Non-pigmented ciliary epithelial cell (primary cell): ENCODE measurements around the gene USP31.

ENCODE experiments used
- DNase-seq: peaks from one replicate; pipeline ENCODE4 v3.0.0-alpha.2; 2010; ENCODE audit warnings: low read depth

The USP31 gene

DNA sequence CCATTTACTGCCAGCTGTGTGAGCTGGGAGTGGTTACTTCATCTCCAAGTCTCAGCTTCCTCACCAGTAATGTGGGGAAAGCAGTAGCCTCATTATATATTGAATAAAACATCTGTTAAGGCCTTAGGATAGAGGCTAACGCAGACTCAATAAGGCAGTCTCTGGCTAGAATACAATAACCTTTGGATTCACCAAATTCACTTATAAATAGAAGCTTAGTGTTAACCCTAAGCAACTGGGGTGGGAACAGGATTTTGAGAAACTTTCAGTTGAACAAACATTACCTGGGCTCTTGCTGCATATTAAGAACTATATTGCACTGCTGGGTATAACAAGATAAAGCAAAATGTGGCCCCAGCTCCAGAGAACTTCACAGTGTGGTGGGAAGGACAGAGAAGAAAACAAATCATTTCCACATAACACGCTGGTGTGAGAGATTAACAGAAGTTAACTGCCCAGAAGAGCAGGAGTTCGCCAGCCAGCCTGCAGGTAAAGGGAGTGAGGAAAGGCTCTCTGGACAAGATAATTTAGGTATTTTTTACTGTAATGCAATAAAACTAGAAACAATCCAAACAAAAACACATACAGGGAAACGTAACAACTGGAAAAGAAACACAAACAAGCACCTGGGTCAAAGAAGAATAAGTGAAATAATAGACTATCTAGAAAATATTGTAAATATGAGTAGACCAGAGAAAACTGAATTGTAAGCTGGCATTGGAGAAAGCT is 57.0 kb downstream of the USP31 start:
- no peak for DNase-seq

DNA sequence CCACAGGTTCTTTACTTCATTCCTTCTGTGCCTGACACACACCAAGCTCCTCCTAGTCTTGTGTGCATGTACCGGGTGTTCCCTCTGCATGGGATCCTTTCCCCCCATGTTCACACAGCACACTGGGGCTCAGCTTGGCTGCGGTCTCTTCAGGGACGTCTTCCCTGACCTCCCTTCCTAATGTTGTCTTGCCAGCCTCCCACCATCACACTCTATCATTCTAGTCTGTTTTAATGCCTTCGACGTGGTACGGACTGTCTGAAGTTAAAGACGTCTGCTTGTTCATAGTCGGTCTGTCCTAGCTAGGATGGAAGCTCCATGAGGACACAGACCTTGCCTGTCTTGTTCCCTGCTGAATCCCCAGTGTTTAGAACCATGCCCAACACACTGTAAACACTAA is 60.1 kb downstream of the USP31 start:
- no peak for DNase-seq

- no peak for DNase-seq
These were observed 61.2 kb downstream of the USP31 start for GRCh38 chr16:23088018-23088417.

DNA sequence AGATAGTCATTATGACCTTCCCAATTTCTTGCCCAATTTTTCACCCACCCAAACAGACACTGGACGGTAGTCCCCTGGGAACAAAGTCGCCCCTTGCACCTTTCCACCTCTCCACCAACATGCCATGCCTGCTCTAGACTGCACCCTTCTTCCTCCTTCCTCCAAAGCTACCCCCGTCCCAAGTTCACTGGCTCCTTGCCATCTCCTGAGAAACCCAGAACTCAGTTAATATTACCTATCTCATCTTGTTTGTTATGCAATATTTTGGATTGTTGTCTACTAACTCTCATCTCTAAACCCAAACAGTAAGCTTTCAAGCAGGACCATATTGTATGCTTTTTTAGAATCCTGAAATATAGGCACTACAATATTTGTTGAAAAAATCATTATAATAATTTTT is 63.3 kb downstream of the USP31 start:
- no peak for DNase-seq

- no peak for DNase-seq
These were observed 67.0 kb downstream of the USP31 start for GRCh38 chr16:23082161-23082788.

GRCh38 chr16:23081675-23082119 is 67.6 kb downstream of the USP31 start:
- DNase-seq: peak; percentile 70

DNA sequence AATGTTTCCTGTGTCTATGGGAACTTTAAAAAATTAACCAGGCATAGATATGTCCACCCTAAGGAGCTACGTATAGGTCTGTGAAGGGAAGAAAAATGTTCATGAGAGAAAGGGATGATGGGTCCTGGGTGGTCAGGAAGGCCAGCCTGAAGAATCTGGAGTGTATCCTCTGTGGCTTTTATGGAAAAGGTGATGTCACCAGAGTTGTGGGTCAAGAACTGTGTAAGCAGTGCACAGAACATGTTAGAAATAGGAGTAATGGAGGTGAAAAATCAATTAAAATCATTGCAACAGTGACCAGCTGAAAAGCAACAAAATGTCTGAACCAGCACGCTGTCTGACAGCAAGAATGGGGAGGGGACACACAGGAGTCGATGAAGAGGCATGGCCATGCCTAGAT is 68.5 kb downstream of the USP31 start:
- no peak for DNase-seq

DNA sequence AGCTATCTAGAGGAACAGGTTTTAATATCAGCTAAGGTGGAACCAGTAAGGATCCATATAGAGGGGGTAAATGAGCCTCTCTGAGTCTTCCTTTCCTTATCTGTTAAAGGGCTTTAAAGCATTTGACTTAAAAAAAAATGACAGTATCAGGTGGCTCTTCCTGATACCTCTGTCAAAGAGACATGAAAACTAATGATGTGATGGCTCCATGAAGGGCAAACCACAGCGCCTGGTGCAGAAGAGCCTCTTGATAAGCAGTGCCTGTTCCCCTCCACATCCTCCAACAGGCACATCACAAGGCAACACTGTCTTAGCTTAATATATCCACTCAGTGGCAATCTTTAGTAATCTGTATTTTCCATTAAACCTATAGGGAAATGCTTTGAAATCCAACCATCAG is 68.9 kb downstream of the USP31 start:
- no peak for DNase-seq

GRCh38 chr16:23079675-23080301 is 69.5 kb downstream of the USP31 start:
- DNase-seq: no peak

- no peak for DNase-seq
These were observed 74.8 kb downstream of the USP31 start for GRCh38 chr16:23074423-23074822.

GRCh38 chr16:23072769-23073549 is 76.3 kb downstream of the USP31 start:
- DNase-seq: no peak

DNA sequence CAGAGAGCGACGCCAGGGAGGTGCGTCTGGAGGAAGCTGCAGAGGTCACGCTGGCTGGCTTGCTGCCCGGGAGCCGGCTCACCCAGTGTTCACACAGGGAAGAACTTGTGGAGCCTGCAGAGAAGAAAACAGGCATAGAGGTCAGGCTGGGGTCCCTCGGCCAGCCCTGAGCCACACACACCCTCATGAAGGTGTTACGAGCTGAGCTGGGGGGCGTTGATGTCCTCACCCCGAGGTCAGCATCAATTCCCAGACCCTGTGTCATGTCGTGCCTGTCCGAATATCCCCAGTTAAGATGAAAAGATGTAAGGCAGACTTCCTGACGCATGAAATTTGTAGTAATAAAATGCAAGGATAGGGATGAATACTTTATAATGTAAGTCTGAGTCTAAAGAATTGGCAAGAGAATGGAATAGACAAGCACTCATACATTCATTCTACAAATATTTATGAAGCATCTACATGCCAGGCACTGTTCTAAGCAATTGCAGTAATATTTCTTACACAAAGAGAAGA is 77.1 kb downstream of the USP31 start:
- DNase-seq: peak; percentile 38

DNA sequence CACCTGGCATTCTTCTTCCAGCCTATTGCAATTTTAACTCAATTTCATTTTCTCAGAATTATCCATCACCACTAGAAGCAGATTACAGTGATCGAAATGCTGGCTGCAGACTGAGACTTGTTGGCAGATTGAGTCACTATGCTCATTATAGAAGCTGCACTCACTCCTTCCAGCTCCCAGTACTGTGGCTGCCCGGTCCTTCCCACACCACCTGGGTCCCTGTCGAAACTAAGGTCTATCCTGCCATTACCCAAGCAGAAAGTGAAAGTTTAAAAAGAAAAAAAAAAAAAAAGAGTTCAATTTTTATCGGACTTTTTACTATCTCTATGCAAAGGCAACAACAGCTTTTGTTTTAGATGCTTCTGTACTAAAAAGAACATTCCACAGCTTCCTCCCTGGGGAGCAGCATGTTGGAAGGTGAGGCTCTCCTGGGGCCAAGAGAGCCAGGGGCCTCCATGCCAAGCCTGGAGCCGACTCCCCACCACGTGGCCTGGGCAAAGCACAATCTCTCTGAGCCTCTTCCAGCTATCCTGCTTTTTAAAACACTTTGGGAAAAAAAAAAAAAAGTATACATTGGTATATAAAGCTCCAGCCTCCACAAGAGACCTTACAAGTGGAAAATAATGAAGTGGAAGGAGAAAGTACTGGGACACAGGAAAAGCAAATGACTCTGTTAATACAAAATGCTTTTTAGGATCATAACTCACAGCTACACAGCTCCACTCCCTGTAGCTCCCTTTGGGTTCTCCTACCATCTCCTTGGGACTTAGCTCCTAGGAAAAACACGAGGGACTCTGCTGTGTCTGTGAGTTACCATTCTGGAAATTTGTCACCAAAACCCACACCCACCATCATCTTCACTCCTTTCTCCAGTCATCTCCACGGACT is 77.8 kb downstream of the USP31 start:
- peak; percentile 14 for DNase-seq

- no peak for DNase-seq
These were observed 79.4 kb downstream of the USP31 start for GRCh38 chr16:23069844-23070243.

DNA sequence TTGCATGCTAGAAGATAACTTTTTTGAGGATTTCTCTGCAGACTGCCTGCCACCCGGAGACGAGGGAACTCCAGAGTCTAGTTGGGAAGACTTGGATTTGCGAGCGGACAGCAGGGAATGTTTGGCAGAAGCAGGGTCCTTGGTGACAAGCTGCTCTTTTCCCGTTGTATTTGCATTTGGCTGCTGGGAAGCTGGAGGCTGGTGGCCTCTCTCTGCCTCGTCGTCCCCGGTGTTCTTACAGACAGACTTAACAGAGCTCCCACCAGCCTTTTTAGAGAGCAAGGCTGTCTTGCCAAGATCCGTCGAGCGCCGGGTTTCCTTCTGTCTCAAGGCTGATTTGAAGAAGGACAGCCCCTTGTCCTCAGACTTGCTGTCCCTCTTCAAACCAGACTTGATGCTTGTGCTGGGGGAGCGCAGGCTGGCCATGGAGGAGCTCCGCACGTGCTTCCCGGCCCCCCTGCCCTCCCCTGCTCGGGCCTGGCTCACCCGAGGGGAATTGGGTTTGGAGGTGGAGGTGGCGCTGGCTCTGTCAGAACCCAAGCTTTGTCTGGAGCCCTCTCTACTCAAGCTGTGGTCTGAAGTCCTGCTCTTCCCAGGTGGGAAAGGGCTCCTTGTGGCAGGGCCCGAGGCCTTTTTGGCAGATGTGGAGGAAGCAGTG is 81.0 kb downstream of the USP31 start:
- no peak for DNase-seq

GRCh38 chr16:23066676-23067075 is 82.6 kb downstream of the USP31 start:
- DNase-seq: no peak

DNA sequence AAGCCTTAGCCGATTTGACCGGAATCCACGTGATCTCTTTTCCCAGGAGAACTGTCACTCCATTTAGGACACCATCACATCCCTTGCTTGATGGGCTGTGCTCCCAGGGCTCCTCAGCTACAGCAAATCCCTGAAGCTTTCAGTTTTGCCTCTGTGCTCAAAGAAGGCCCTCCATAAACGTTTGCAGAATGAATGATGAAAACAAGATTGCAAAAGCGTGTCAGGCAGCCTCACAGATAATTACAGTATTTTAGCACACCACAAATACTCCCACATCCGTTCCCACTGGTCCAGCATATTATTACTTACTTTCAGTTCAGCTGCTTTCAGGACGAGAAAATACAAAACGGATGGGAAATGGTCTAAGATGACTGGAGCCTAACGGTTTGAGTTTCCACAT is 84.6 kb downstream of the USP31 start:
- DNase-seq: no peak

DNA sequence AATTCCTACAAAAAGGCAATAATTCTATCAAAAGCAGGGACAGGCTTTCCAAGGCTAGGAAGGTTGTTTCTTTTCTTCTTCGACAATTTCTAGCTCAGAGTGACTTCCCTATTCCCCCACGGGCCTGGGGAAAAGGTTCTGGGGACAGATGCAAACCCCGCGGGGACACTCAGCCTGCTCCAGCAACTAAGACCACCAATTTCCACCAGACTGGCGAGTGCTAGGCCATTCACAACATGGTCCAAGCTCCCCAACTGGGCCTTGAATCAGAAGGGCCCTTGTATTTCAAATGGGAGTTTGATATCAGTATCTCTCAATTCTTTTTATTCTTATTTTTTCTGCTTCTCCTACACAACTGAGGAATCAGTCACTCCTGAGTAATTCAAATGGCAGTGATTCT is 86.7 kb downstream of the USP31 start:
- DNase-seq: no peak

DNA sequence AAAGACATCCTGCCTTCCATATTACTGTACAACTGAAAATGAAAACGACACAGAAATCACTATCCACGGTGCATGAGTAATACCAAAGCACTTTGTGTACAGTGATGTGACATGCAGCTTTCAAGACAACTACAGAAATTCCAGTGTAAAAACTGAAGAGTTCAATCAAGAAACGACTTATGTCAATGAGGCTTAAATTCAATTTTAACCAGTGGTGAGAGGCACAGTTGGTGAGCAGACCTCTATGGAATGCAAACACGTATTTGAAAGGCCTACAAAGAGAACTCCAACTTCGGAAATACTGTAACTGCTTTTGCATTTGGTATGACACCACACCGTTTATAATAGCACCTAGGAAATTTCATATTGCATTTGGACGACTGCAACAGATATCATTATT is 87.6 kb downstream of the USP31 start:
- peak; percentile 14 for DNase-seq

DNA sequence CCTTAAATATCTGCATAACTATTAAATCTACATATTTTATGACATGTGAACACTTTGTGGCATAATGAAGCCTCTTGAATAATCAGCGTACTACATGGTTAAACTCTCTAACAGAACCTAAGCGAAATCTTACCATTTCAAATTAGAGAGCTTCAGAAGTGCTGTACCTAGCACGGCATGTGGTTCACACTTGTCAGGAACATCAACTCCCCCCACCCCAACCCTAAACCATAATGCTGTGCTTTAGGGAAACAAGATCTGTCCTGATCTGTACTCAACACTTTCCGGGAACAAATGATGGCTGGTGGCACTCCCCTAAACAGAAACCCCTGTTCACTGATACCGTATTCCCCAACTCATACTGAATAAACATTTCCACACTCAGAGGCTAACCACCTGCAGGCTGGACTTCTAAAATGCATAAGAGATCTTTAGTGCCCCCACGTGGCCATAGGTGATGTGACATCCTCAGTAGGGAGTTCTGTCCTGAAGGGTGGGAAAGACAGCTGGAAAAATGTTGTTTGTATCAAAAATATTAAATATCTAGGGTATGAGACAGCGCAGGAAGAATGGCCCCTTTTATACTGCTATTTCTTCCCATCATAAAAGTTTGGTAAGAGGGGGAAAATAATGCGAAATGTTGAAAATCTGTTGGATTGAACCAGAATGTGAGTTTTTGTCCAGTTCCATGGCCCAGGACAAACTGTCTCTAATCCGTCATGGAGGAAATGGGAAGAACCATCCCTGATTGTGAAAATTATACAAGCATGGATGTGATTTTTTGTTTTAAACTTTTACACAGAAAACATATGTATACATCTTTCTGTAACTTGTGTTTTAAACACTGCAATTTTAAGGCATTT is 88.6 kb downstream of the USP31 start:
- peak; percentile 40 for DNase-seq
